CD4-positive, alpha-beta T cell (primary cell): ENCODE measurements around the gene CXCR6. TPM values are rescaled to one million over a fixed set of nuclear protein-coding genes. Genes with fewer than 3 reads are reported as not detected.

ENCODE experiments used
- ATAC-seq: fragments of 200-7000 bp; cut with Tn5 transposase; one replicate; pipeline ENCODE4 v1.10.0; 2022; ENCODE audit warnings: mild to moderate bottlenecking; ENCODE audit not compliant: poor library complexity
- CTCF ChIA-PET: fragments of 350-600 bp; sonication (Branson Sonifier 250); formaldehyde crosslinking; loops from one replicate; lab custom pipeline; 2021; ENCODE audit warnings: antibody characterized with exemption, inconsistent platforms; lab: Charles Lee
- POLR2A ChIA-PET: fragments of 350-600 bp; sonication (Branson Sonifier 250); formaldehyde crosslinking; loops from one replicate; lab custom pipeline; 2021; ENCODE audit warnings: antibody characterized with exemption, inconsistent platforms; lab: Charles Lee
- DNase-seq, 14 experiments: peaks; one replicate each; pipeline ENCODE4 v3.0.0-alpha.2; 2013 to 2020; ENCODE audit warnings: mixed read lengths in 2 of 14
- H3K27ac ChIP-seq, 2 donors: one replicate each; pipeline versions ENCODE4 v1.5.1 to v1.7.0; 2013; ENCODE audit warnings: low read length in 2 of 2, low read depth in 1 of 2, mild to moderate bottlenecking in 1 of 2
- H3K27me3 ChIP-seq, 2 experiments: 1 replicate in 1 of 2; 2 replicates in 1 of 2; pipeline versions ENCODE4 v1.6.1 to v1.7.0; 2013; ENCODE audit warnings: low read length in 2 of 2, control low read depth in 1 of 2, mild to moderate bottlenecking in 1 of 2, moderate library complexity in 1 of 2; ENCODE audit not compliant: insufficient read depth in 2 of 2, control insufficient read depth in 1 of 2
- H3K36me3 ChIP-seq: one replicate; pipeline ENCODE4 v1.6.1; 2013; ENCODE audit warnings: low read length, control low read depth; ENCODE audit not compliant: insufficient read depth
- H3K4me1 ChIP-seq: one replicate; pipeline ENCODE4 v1.6.1; 2013; ENCODE audit warnings: low read length, control low read depth; ENCODE audit not compliant: insufficient read depth
- H3K4me3 ChIP-seq: one replicate; pipeline ENCODE4 v1.5.1; 2013; ENCODE audit warnings: mild to moderate bottlenecking, low read length, moderate library complexity
- H3K9me3 ChIP-seq, 2 experiments: 1 replicate in 1 of 2; 2 replicates in 1 of 2; pipeline versions ENCODE4 v1.6.1 to v1.7.0; 2013; ENCODE audit warnings: low read length in 2 of 2, mild to moderate bottlenecking in 2 of 2, control low read depth in 1 of 2, moderate library complexity in 1 of 2; ENCODE audit not compliant: control insufficient read depth in 1 of 2, insufficient read depth in 1 of 2
- H3K27ac Mint-ChIP-seq: one replicate; pipeline ENCODE4 v1.8.0; 2020; ENCODE audit warnings: mixed read lengths
- H3K27me3 Mint-ChIP-seq: one replicate; pipeline ENCODE4 v1.8.0; 2021; ENCODE audit warnings: mixed read lengths
- H3K36me3 Mint-ChIP-seq: one replicate; pipeline ENCODE4 v1.8.0; 2021; ENCODE audit warnings: low read depth, mixed read lengths
- H3K4me1 Mint-ChIP-seq: one replicate; pipeline ENCODE4 v1.8.0; 2021; ENCODE audit warnings: low read depth, mixed read lengths
- H3K4me3 Mint-ChIP-seq: one replicate; pipeline ENCODE4 v1.8.0; 2020; ENCODE audit warnings: mild to moderate bottlenecking, mixed read lengths
- H3K9me3 Mint-ChIP-seq: one replicate; pipeline ENCODE4 v1.8.0; 2020; ENCODE audit warnings: mixed read lengths
- CTCF ChIP-seq: fragments of 200-600 bp; IDR thresholded peaks from one replicate; pipeline ENCODE4 v1.8.0; 2022; ENCODE audit warnings: antibody characterized with exemption, mild to moderate bottlenecking
- intact Hi-C, 2 experiments: fragments of 100-400 bp; cut with DNase I in 1 of 2; cut with micrococcal nuclease in 1 of 2; formaldehyde crosslinking; loops; one replicate each; pipeline versions ENCODE4 v1.15.1 to v1.9.0; 2023 to 2025; cut with DNase I, micrococcal nuclease
- total RNA-seq, 174 experiments: library from RNA in 2 of 174; stranded (reverse) in 2 of 174; gene quantifications; one replicate each; pipeline ENCODE4 v1.2.3 and lab custom pipeline; 2021 to 2026

CXCR6 gene
- total RNA-seq, 2 experiments from 2014 or later, result 1.7 to 2.0 TPM

GRCh38 chr3:45937206-45938042 is 5.8 kb upstream of the CXCR6 start:
- no peaks in the 10 kb centered on the region for H3K9me3 ChIP-seq
- Mint-ChIP-seq H3K4me1 (peaks cover 23% of the 10 kb centered on the region), H3K27me3 (no peaks in the 10 kb centered on the region), H3K9me3 (no peaks in the 10 kb centered on the region), H3K36me3 (peaks cover 73% of the 10 kb centered on the region), H3K4me3 (no peak overlapping the region), H3K27ac (no peak overlapping the region)
- intact Hi-C loops, result loop anchor here (1.0 to 5.0 kb wide), 2 partner anchors 142 to 440 kb away; no protein-coding TSS in a partner anchor
- no peak overlapping the region for H3K27ac ChIP-seq
- peaks cover 58% of the 10 kb centered on the region for H3K36me3 ChIP-seq
- TF ChIP-seq CTCF, result no peak
- no peak overlapping the region for H3K4me3 ChIP-seq
- ATAC-seq (no peak), DNase-seq (no peak)
- ChIA-PET CTCF (interaction anchor here (0.6 to 2.2 kb wide), 5 partner anchors 8 to 432 kb away, joined by 3 to 16 read pairs (median 7); no protein-coding TSS in a partner anchor), POLR2A (interaction anchor here (1.2 to 1.8 kb wide), 2 partner anchors 39 to 128 kb away, joined by 5 to 11 read pairs; no protein-coding TSS in a partner anchor)
- no peaks in the 10 kb centered on the region for H3K27me3 ChIP-seq
- H3K4me1 ChIP-seq, result peaks cover 17% of the 10 kb centered on the region

- Mint-ChIP-seq H3K9me3 (no peaks in the 10 kb centered on the region), H3K27me3 (no peaks in the 10 kb centered on the region), H3K36me3 (peaks cover 67% of the 10 kb centered on the region), H3K4me3 (no peak overlapping the region), H3K4me1 (peaks cover 29% of the 10 kb centered on the region), H3K27ac (no peak overlapping the region)
- CTCF ChIA-PET, result interaction anchor here (0.7 to 3.6 kb wide), 27 partner anchors 8 to 440 kb away, joined by 3 to 96 read pairs (median 5); partner anchors contain the start of genes FYCO1 and LZTFL1
- Histone ChIP-seq H3K4me1 (peaks cover 23% of the 10 kb centered on the region), H3K27me3 (no peaks in the 10 kb centered on the region), H3K9me3 (no peaks in the 10 kb centered on the region), H3K36me3 (peaks cover 52% of the 10 kb centered on the region), H3K27ac (no peak overlapping the region), H3K4me3 (no peak overlapping the region)
- no peak for DNase-seq
- intact Hi-C loops, result loop anchor here (1.0 to 5.0 kb wide), 2 partner anchors 141 to 439 kb away; no protein-coding TSS in a partner anchor
- POLR2A ChIA-PET, result interaction anchor here (0.6 to 1.8 kb wide), 7 partner anchors 9 to 149 kb away, joined by 3 to 11 read pairs (median 6); no protein-coding TSS in a partner anchor
- no peak for ATAC-seq
- TF ChIP-seq CTCF, result no peak
These were observed 5.2 kb upstream of the CXCR6 start for GRCh38 chr3:45938043-45938435.

- ChIA-PET POLR2A (interaction anchor here (0.6 to 1.8 kb wide), 12 partner anchors 8 to 148 kb away, joined by 3 to 11 read pairs (median 4); partner anchors contain the start of gene LZTFL1), CTCF (interaction anchor here (0.7 to 3.6 kb wide), 26 partner anchors 8 to 439 kb away, joined by 3 to 96 read pairs (median 5); partner anchors contain the start of genes FYCO1 and LZTFL1)
- Histone ChIP-seq H3K9me3 (no peaks in the 10 kb centered on the region), H3K27ac (no peak overlapping the region), H3K4me1 (peaks cover 30% of the 10 kb centered on the region), H3K4me3 (no peak overlapping the region), H3K27me3 (no peaks in the 10 kb centered on the region), H3K36me3 (peaks cover 44% of the 10 kb centered on the region)
- peak; percentile 65 for ATAC-seq
- Mint-ChIP-seq H3K27me3 (no peaks in the 10 kb centered on the region), H3K36me3 (peaks cover 58% of the 10 kb centered on the region), H3K4me1 (peaks cover 37% of the 10 kb centered on the region), H3K9me3 (no peaks in the 10 kb centered on the region), H3K27ac (no peak overlapping the region), H3K4me3 (no peak overlapping the region)
- TF ChIP-seq CTCF, result peak; percentile 83
- intact Hi-C loops, result loop anchor here (1.0 to 5.0 kb wide), 2 partner anchors 140 to 438 kb away; no protein-coding TSS in a partner anchor
- peak; percentile 72 to 93 (median 82) for DNase-seq
These were observed 4.4 kb upstream of the CXCR6 start for GRCh38 chr3:45938864-45939263.
